Measurements from ENCODE around the gene ZNF438.

GRCh38 chr10:31000867-31001266 is 30.8 kb downstream of the ZNF438 start:
- TF ChIP-seq CTCF (IDR thresholded peaks at IDR 0.05; ENCODE audit: control extremely low read depth in 1 of 3, insufficient read depth in 1 of 3, low read depth in 1 of 3, low read length in 3 of 3) (no peak), USF2 (IDR thresholded peaks at IDR 0.05; ENCODE audit: low read length) (no peak), EP300 (IDR thresholded peaks at IDR 0.05; ENCODE audit: borderline replicate concordance in 1 of 2, low read depth in 2 of 2, low read length in 2 of 2) (no peak), EZH2 (IDR thresholded peaks at IDR 0.05; ENCODE audit: low read depth, low read length, severe bottlenecking) (no peak), SP2 (IDR thresholded peaks at IDR 0.05; ENCODE audit: low read length) (no peak), YY1 (IDR thresholded peaks at IDR 0.05; ENCODE audit: low read depth, low read length) (no peak), GABPA (IDR thresholded peaks at IDR 0.05; ENCODE audit: borderline replicate concordance, insufficient read depth, low read length) (no peak), CREB1 (IDR thresholded peaks at IDR 0.05) (no peak)
